Stimulated activated CD4-positive, alpha-beta T cell treated with anti-CD3 and anti-CD28 coated beads, TNF-alpha, amount 100 ng/mL, for 1 hour (primary cell): Measurements from ENCODE around the gene TGM2.

ENCODE experiments used
- DNase-seq, 3 donors: peaks; one replicate each; pipeline ENCODE4 v3.0.0-alpha.2; 2020; ENCODE audit warnings: low read depth in 3 of 3, low spot score in 1 of 3

The TGM2 gene

DNA sequence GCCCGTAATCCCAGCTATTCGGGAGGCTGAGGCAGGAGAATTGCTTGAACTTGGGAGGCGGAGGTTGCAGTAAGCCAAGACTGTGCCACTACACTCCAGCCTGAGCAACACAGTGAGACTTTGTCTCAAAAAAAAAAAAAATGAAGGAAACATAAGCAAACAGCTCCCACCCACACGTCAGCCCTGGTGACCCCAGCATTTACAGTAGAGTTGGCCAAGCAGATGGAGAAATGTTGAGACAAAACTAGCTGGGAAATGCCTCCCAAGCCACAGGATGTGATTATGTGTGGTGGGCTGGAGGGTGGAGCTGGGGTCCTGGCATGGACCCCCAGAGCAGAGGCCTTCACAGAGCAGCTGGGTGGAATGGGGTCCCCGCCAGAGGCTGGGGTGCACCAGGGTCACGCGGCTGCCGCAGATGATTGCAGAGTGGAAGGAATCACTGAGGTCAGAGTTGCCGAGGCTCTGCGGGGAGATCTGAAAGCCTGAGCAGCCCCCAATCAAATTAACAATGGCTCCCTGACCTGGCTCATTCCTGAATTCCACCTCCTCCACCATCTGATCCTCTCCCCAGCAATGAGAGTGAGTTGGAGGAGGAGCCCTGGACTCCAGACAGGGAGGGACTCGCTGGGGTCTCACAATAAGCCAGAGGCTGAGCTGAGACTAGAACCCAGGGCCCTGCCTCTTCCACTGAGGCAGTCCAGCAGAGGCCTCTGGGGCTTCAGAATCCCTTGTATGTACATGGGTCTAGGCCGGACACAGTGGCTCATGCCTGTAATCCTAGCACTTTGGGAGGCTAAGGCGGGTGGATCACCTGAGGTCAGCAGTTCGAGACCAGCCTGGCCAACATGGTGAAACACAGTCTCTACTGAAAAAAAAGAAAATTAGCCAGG, 34.7 kb upstream of the TGM2 start:
- DNase-seq, result no peak

GRCh38 chr20:38198238-38198861, 33.3 kb upstream of the TGM2 start:
- no peak for DNase-seq

DNA sequence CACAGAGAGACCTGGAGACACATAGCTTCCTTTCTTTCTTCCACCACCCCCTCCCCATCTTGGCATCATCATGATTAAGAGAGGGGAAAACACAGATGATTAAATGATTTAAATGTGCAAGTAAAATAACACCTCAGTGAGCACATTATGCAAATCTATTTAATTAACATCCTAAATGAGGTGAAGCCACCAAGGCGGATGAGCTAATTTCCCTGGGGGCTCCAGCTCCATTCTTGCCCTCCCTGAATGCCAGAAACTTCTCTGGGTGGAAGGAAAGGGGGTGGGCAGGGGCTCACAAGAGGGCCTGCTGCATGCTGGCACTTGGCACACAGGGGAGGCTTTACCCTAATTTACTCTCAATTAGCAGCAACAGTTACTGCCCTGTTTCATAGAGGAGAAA, 32.5 kb upstream of the TGM2 start:
- no peak for DNase-seq

GRCh38 chr20:38197217-38197616, 32.1 kb upstream of the TGM2 start:
- DNase-seq, result no peak

DNA sequence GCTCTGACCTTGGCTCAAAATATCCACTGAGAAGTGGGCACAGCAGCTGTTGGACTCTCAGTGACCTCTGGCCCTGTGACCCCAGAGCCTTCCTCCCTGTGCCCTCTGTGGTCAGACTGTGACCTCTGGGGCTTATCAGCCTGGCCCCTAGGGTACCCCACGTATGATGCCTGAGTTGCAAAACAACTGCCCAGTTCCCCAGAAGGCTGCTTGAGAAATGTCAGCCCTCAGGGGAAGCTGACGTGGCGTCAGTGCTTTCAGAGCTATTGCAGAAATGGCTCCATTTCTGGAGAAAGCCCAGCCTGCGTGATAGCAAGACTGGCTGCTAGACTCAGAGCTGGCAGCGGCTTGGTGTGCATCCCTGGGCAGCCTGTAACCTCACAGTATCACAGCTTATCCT, 31.5 kb upstream of the TGM2 start:
- no peak for DNase-seq

DNA sequence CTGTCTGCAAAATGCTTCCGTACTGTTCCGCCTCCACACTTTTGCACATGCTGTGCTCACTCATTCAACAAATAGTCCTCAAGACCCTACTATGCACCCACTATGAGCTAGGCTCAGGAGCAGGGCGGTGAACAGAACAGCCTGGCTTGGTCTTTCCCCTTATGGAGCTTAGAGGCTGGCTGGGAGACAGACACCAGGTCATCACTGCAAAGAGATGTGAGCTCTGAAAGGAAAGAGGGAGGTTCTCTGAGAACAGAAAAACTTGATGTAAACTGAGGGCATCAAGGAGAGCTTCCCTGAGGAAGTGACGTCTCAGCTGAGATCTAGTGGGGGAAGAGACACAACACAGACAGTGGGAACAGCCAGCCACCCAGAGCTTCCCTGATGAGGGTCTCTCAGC, 31.0 kb upstream of the TGM2 start:
- no peak for DNase-seq

DNA sequence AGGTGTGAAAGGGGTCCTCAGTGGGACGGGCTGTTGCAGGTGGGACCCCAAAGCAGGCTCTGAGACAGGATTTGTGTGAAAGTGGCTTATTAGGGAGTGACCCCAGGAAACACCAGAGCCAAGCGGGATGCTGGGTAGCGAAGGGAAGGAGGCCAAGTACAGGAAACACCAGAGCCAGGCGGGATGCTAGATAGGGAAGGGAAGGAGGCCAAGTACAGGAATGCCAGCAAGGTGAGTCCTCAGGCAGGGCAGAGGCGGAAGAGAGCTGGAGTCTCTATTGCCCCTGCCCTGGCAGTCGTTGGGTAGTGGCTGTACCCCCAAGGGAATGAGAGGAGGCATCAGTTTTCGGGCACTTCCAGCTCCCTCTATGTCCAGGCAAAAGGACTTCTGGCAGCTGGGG, 30.5 kb upstream of the TGM2 start:
- DNase-seq, result no peak

- DNase-seq, result no peak
Measured at GRCh38 chr20:38194971-38195504, 30.0 kb upstream of the TGM2 start.

DNA sequence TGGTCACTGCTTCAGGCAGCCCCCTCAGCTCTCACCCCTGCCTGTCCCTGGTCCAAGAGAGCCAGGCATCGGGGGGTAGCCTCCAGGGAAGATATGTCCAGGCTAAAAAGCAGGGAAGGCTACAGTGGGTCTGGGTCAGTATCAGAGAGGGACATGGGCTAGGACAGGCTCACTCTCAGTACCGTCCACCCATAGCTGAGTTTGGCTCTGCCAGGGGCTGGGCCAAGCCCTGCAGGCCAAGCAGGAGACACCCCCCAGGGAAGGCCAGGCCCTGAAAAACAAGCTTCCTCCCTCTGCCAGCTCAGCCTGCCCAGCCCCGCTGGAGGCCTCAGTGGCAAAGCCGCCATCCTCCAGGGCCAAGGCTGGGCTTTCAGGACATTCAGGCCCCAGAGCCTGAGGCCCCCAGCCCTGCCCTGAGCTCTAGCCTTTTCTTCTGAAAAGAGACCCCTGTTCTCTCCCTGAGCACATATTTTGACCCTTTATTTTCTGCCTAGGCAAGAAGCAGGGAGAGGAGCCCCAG, 28.6 kb upstream of the TGM2 start:
- DNase-seq, result no peak

GRCh38 chr20:38192323-38192885, 27.3 kb upstream of the TGM2 start:
- DNase-seq, result no peak

GRCh38 chr20:38191654-38192053, 26.6 kb upstream of the TGM2 start:
- no peak for DNase-seq

DNA sequence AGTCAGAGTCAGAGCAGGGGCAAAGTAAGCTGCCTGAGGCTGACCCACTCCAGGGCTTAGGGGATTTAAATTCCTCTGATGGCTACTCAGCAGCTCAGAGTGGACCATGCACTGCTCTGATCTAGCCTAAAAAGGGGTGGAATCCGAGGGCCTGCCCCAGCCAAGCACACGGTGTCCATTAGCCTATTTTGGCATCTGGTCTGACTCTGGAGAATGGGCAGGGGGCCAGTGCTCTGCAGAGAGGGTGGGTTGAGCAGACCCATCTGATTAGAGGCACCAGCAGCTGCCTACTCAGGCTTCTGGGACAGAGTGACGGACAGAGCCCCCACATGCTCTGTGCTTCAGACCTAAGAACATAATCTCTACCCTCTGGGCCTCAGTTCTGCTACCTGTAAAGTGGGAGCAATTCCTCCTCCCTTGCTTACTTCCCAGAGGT, 25.9 kb upstream of the TGM2 start:
- no peak for DNase-seq

- DNase-seq, result no peak
Measured at GRCh38 chr20:38190166-38190565, 25.1 kb upstream of the TGM2 start.

DNA sequence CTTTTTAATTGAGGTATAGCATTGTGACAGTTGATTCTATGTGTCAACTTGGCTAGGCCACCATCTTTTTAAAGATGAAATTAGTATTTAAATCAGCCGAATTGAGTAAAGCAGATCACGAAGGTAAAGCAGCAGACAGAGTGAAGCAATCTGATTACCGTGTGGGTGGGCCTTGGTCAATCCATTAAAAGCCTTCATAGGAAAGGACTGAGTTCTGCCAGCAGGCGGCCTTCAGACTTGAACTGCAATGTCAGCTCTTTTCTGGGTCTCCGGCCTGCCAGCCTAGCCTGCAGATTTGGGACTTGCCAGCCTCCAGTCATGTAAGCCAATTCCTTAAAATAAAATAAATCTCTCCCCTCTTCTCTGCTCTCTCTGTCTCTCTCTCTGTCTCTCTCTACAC, 22.4 kb upstream of the TGM2 start:
- DNase-seq, result no peak

DNA sequence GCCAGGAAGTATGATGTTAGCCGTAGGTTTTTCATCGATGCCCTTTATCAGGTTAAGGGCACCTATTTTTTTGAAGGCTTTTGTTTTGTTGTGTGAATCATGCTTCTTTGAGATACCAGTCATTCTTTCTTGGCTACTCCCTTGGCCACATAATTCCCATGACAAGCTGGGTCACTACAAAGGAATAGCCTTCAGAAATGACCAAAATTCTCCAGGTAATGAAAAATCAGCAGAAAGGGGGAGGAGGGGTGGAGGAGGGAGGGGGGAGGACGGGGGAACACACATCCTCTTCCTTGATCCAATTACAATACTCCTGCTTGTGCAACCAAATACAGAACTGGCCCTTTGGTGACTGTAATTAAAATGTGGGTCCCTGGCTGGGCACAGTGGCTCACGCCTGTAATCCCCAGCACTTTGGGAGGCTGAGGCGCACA, 21.7 kb upstream of the TGM2 start:
- DNase-seq, result no peak

DNA sequence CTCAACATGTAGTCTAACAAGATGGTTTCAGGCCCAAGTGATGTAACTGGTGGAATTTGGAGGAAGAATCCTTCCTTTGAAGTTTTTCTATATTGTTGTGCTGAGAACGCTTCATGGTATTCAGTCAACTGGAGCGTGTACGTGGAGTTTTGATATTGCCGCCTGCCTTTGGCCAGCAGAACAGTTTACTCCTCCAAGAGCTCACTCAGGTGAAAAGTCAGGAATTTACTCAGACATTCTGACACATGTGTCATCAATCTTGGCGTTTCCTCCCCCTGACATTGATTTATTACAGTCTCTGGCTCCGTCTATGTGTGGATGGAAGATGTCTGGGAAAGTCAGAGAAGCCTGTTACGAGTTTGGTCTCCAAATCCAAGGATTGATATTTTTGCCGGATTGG, 19.0 kb upstream of the TGM2 start:
- no peak for DNase-seq

DNA sequence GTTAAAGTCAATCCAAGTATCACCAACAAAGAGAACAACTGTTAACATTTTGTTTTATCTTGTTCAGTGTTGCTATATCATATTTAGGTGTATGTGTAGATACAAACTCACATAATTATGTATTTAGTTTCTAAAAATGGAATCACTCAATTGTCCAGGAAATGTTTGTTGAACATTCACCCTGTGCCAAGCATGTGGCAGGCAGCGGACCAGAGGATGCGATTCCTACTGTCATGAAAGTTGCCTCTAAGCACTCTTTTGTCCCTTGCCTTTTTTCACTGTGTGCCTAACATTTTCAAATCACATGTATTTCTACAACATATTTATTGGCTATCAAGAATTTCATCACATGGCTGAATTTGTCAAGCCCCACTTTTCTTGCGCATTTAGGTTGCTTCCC, 16.9 kb upstream of the TGM2 start:
- no peak for DNase-seq

DNA sequence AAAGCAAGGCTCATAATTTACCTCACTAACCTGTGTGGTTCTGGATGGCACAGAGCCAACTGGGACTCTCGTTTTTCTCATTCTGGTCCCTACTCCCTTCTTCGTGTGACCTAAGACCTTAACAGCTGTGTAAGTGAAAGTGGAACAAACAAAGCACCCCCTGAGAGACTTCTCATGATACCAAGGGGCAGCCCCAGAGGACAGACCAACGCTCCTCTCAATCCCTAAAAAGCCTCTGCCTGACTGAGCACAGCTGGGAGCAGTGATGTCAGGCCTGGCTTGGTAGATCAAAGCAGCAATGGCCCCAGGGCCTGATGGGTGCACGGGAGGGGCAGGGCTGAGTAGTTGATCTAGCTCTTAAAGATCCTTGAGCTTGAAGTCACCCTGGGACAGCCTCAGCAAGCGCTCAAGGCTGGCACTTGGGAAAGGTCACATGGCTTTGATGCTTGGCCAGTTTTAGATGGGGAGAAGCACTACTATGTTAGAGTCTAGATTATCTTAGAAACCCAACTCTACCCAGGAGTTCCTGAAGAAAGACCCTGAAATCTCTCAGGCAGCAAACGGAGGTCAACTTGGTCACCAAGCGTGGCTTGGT, 16.2 kb upstream of the TGM2 start:
- no peak for DNase-seq

- no peak for DNase-seq
Measured at GRCh38 chr20:38180781-38181180, 15.7 kb upstream of the TGM2 start.

GRCh38 chr20:38179846-38180245, 14.8 kb upstream of the TGM2 start:
- DNase-seq, result no peak

DNA sequence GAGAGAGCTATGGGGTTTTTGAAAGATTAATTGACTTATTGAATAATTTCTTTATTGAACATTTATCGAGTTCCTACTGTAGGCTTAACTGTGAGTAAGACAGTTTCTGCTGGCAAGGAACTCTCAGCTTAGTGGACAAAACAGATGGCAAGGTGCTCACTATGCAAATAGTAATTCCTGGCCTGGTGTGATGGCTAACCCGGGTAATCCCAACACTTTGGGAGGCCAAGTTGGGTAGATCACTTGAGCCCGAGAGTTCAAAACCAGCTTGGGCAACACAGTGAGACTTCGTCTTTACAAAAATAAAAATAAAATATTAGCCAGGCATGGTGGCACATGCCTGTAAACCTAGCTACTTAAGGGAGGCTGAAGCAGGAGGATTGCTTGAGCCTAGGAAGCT, 13.5 kb upstream of the TGM2 start:
- DNase-seq, result no peak
